GM21825 (cell line): ENCODE data around the gene BCAS4.
"Not testable (repeated sequence)": the region's sequence is repeated elsewhere in the genome, so short reads cannot be mapped to it uniquely, and the experiment has no call there.

Experiments used
- ATAC-seq: cut with Tn5 transposase; IDR thresholded peaks from one replicate; pipeline ENCODE4 v1.9.1; 2021; ENCODE audit warnings: mild to moderate bottlenecking, moderate library complexity; ENCODE audit not compliant: unreplicated experiment

The BCAS4 gene

DNA sequence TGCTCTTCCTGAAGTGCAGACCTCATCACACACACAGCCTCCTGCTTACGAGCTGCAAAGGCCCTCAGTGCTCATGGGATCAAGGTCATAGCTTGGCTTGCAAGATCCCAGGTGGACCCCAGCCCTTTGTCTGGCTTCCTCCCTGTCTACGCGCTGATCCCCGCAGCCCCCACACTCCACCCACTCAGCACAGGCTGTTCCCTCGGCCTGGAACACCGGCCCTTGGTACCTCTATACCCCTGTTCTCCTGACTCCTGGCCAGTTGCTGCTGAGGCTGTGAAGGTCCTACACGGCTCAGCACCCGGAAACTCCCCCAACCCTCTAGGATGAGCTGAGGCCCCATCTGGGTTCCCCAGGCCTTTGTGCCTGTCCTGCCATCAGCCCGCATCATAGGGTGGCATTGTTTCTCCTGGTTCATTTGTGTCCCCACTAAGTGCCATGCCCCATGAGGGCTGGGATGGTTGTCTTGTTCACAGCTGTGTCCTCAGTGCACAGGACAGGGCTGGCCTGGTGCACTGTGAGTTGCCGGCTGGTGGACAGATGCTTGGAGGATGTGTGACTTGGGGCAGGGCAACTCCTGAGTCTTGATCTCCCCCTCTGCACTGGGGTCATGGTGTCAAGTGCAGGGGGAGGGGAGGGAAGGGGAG is 79.4 kb downstream of the BCAS4 start:
- no peak for ATAC-seq

DNA sequence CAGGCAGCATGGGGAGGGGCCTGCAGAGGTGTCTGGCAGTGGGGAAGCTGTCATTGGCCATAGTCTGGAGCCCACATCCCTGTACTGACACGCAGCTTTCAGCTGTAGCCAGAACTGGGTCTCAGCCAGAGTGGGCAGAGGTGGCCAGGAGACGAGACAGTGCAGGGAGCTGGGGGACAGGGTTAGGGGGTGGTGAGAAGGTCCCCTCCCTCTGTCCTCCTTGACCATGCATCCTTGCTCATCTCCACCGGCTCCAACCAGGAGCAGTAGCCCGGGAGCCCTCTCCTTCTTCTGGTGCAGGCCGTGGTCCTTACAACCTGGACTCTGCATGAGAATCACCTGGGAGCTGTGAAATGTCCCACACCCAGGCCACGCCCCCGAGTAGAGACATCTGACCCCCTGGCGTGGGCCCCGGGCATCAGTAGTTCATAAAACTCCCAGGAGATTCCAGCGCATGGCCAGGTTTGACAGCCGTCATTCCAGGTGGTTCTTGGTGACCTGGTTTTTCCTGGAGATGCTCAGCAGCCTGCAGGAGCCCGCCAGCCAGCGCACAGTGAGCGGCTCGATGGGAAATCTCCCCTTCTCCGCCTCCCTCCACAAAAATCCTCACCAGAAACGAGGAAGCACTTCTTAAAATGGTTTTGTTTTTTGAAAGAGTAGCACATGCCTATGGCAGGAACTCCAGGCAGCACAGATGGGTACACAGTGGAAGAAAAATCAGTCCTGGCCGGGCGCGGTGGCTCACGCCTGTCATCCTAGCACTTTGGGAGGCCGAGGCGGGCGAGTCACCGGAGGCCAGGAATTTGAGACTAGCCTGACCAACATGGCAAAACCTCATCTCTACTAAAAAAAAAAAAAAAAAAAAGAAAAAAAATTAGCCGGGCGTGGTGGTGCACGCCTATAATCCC is 80.2 kb downstream of the BCAS4 start:
- ATAC-seq = no peak

- no peak for ATAC-seq
Measured at GRCh38 chr20:50876063-50876685, 81.3 kb downstream of the BCAS4 start.

DNA sequence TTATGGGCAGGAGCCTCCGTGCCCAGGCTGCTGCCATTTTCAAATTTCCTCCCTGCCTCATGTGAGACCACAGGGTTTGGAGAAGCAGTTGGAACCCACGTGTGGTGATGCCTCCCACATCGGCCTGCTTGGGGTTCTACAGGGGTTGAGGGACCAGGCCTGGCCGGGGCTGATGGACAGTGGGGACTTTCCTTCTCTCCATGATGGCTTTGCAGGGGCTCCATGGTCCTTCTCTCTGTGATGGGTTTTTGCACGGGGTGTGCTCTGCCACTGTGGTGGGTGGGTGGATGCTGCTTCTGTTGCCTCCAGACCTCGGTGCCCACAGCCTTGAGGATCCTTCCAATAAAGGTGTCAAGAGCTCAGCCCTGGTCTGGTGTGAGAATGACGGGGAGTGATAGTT is 82.0 kb downstream of the BCAS4 start:
- no peak for ATAC-seq

DNA sequence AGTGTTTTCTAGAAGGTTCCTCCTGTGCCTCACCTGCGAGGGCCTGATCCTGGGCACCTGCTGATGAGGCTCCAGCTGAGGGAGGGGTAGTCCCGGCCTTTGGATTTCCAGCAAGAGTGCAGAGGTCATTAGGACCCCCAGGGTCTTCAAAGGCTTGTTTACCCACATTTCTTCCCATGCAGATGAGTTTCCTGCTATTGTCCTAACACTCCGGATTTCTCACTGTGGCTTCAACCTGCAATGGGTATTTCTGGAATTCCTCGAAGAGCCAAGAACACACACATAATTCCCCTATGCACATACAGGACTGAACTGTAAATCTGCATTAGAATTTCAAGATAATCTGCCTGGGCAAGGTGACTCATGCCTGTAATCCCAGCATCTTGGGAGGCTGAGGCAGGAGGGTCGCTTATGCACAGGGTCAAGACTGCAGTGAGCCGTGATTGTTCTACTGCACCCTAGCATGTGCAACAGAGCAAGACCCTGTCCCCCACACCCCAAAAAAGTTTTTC is 82.4 kb downstream of the BCAS4 start:
- ATAC-seq = no peak

DNA sequence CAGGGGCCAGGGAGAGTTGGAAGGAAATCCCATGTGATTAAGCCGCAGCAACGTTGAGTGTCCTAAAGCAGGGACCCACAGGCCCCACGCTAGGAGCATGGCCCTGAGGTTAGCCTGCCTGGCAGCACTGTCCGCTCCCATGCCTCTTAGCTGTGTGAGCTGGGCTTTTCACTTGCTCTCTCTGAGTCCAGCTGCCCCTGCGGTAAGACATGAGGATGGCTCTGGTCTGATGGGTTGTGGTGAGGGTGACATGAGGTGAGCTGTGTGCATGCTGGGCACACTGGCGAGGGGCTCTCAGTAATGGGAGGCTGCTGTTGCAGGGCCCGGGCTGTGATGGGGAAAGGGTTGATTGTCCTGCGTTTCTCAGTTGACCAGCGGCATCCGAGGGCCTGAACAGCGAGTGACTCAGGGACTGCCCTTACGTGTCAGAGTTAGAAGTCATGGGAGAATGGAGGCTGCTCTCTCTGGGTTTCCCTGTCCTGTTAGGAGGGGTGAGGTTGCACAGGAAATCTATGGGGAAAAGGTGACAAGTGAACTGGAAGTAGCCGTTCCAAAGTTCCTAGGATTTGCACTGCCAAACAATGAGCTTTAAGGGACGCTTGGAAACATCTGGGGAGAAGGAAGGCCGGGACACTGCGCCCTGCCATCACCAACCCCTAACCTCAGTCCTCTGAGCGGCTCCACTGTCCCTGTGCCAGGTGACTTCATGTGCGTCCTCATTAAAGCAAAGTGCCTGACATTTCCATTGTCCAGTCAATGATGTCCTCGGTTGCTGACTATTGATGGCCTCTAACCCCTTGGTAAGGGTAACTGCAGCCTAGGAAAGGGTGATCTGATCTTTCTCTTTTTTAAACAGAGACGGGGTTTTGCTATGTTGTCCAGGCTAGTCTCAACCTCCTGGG is 85.0 kb downstream of the BCAS4 start:
- ATAC-seq = no peak

GRCh38 chr20:50881759-50882424 is 87.0 kb downstream of the BCAS4 start:
- ATAC-seq = not testable (repeated sequence)

DNA sequence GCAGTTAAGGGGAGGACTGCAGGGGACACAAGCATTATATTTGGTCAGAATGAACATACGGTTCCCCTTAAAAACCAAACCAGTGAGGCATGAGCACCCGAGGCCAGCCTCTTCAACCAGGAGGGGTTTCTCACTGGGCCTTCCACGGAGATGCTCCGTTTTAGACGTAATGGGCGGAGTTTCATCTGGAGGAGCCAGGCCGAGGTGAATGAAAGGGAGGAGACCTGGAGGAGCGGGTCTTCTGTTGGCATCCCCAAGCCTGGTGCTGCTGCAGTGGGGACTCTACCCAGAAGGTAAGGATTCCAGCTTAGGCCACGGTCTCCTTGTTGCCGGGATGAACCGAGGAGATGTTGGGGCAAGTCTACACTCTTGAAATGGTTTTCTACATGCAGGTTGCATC is 89.0 kb downstream of the BCAS4 start:
- no peak for ATAC-seq

DNA sequence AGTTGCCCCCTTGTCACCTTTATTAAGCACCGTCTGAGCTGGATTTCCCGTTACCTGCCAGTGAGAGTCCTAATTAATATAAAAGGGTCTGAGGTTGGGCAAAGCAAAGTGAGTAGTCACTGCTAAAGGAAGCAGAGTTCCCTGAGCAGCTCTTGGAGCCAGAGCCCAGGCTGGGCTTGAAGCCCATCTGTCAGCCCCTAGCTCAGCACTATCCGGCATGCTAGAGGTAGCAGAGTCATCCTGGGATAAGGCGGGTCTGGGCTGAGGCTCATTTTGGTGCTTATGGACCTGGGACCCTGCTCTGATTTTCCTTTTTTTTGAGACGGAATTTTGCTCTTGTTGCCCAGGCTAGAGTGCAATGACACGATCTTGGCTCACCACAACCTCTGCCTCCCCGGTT is 90.2 kb downstream of the BCAS4 start:
- ATAC-seq = no peak

DNA sequence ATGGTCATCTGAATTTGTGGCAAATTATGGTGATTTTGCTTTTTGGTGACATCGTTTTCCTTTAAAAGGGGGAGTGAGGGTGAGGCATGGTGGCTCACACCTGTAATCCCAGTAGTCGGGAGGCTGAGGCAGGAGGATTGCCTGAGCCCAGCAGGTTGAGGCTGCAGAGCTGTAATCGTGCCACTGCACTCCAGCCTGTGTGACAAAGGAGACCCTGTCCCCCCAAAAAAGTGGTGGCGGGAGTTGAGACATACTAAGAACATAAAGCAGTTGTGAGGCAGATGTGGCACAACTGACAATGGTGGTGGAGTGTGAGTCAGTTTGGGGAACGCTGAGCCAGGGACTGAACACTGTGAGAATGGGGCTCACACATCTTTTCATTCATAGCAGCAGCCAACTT is 90.9 kb downstream of the BCAS4 start:
- no peak for ATAC-seq

- no peak for ATAC-seq
Measured at GRCh38 chr20:50886184-50886790, 91.4 kb downstream of the BCAS4 start.

- ATAC-seq = no peak
Measured at GRCh38 chr20:50887576-50887975, 92.7 kb downstream of the BCAS4 start.

DNA sequence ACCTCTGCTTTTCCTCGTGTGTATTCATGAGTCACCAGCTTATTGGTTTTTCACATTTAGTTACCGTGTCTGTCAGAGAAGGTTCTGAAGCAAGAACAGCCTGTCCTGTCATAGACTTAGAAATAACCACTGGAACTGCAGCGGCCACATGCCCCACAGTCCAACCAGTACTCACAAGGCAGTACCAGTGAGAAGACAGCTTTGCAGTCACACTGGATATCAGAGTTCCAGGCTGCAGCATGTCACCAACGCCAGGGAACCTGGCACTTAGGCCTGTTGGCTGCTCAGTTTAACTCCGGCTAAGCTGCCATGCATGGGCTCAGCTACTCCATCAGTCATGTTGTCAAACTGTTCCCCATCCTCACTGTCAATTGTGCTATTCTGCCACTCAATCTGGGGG is 96.3 kb downstream of the BCAS4 start:
- ATAC-seq = no peak

DNA sequence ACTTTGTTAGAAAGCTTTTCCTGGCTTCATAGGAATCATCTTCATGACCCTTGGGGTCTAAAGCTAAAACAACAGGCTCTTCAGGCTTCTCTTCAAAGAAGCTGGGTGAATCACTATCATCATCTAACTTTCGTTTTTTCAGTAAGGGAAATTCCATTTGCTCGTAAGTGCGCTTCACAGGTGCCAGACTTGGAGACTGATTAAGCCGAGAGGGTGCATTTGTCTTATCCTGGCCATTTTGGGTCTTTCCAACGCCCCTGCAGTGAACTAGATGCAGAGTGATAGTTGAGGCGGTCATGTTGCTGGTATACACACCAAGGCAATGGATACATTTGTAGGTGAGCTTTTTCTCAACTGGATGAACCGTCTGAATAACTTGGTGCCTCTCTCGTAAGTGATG is 97.5 kb downstream of the BCAS4 start:
- no peak for ATAC-seq

DNA sequence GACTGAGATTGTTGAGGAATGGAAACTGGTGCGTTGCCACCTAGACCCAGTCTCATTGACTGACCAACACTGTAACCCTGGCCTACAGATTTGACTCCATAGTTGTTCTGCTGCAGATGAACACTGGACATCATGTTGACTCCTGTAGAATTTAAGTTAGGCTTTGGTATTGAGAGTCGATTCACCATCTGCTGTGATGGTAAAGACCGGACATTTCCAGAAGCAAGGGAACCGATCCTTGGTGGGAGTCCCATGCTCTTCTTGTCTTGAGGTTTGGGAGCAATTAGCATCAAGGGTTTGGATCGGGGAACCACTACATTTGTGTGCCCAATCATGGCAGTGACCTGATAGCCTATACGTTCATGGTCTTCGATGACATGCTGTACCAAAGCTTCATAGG is 98.8 kb downstream of the BCAS4 start:
- ATAC-seq = no peak

DNA sequence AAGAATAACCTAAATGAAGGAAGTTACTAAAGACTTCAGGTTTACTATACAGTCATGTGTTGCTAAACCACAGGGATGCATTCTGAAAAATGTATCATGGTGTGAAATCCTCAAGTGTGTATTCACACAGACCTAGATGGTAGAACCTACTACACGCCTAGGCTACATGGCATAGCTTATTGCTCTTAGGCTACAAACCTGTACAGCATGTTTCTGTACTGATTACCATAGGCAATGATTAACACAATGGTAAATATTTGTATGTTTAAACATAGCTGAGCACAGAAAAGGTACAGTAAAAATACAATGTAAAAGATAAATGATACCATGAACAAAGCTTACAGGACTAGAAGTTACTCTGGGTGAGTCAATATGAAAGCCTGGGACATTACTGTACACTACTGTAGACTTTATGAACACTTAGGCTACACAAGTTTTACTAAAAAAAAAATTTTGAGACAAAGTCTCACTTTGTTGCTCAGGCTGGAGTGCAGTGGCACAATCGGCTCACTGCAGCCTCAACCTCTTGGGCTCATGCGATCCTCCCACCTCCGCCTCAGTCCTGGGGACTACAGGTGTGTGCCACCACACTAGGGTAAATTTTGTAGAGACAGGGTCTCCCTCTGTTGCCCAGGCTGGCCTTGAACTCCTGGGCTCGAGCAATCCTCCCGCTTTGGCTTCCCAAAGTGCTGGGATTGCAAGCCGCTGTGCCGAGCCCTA is 100.4 kb downstream of the BCAS4 start:
- ATAC-seq = no peak

GRCh38 chr20:50898475-50898874 is 103.6 kb downstream of the BCAS4 start:
- no peak for ATAC-seq

DNA sequence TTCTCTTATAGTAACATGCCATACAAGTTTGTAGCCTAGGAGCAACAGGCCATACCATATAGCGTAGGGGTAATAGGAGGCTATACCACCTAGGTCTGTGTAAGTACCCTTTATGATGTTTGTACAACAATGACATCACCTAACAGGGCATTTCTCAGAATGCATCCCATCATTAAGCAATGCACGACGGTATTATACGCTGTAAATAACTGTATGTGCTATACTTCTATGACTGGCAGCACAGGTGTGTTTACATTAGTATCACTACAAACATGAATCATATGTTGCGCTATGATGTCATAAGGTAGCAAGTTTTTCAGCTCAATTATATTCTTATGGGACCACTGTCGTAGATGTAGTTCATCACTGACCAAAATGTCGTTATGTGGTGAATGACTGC is 105.4 kb downstream of the BCAS4 start:
- ATAC-seq = no peak

DNA sequence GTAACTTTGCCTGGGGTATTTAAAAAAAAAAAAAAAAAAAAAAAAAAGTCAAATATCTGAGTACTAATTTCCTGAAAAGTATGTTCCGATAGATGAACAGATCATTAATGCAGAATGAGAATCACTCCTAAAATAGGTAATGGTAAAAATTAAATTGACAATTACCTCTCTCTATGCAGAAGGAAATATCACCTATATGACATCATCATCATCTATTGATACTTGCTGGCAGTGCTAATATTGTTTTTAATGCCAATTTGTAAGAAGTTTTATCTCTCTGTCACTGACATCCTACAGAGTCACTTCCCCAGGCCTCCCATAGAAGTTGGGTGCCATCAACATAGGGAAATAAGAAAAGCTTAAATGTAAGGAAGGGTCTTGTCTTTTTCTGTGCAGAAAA is 106.4 kb downstream of the BCAS4 start:
- no peak for ATAC-seq
